A673 (cell line): Measurements from ENCODE around the gene TAS1R3. TPM values are rescaled to one million over a fixed set of nuclear protein-coding genes. Genes with fewer than 3 reads are reported as not detected.

Source experiments
- BruUV-seq: library from RNA; stranded (reverse); fragments of 400-500 nt; replicated peaks from 2 replicates; lab custom pipeline; 2021; lab: Mats Ljungman, UMichigan
- CTCF ChIA-PET: fragments of 300-600 bp; sonication (Branson Sonifier 250); formaldehyde crosslinking; loops from one replicate; lab custom pipeline; 2022; ENCODE audit warnings: antibody characterized with exemption; lab: Charles Lee
- POLR2A ChIA-PET: fragments of 300-600 bp; sonication (Branson Sonifier 250); formaldehyde crosslinking; loops from one replicate; lab custom pipeline; 2022; ENCODE audit warnings: antibody characterized with exemption; ENCODE audit not compliant: low non-redundant PET; lab: Charles Lee
- DNase-seq: peaks from one replicate; pipeline ENCODE4 v3.0.0-alpha.2; 2015; ENCODE audit warnings: low spot score
- H3K27ac ChIP-seq: fragments of 200-600 bp; sonication (generic); 2 replicates; pipeline ENCODE4 v1.5.1; 2016; ENCODE audit warnings: mixed run types, low read depth, mild to moderate bottlenecking, mixed read lengths, antibody characterized with exemption, low read length; ENCODE audit not compliant: poor library complexity, severe bottlenecking
- H3K27me3 ChIP-seq: fragments of 200-600 bp; sonication (generic); replicated peaks from 2 replicates; pipeline ENCODE4 v1.6.1; 2017; ENCODE audit warnings: mixed run types, low read depth, mild to moderate bottlenecking, mixed read lengths, antibody characterized with exemption, low read length; ENCODE audit not compliant: insufficient read depth, poor library complexity
- H3K36me3 ChIP-seq: fragments of 200-600 bp; sonication (generic); 2 replicates; pipeline ENCODE4 v1.6.1; 2016; ENCODE audit warnings: mixed run types, mild to moderate bottlenecking, mixed read lengths, antibody characterized with exemption, low read length; ENCODE audit not compliant: insufficient read depth, poor library complexity, severe bottlenecking
- H3K4me1 ChIP-seq: fragments of 200-600 bp; sonication (generic); 2 replicates; pipeline ENCODE4 v1.6.1; 2017; ENCODE audit warnings: mixed run types, mild to moderate bottlenecking, mixed read lengths, antibody characterized with exemption, low read length; ENCODE audit not compliant: insufficient read depth, poor library complexity, severe bottlenecking
- H3K4me3 ChIP-seq: fragments of 200-600 bp; sonication (generic); 2 replicates; pipeline ENCODE4 v1.5.1; 2016; ENCODE audit warnings: low read depth, mixed run types, mild to moderate bottlenecking, mixed read lengths, low read length; ENCODE audit not compliant: poor library complexity, severe bottlenecking
- H3K9me3 ChIP-seq: fragments of 200-600 bp; sonication (generic); 2 replicates; pipeline ENCODE4 v1.6.1; 2016; ENCODE audit warnings: mixed run types, low read depth, mild to moderate bottlenecking, mixed read lengths, antibody characterized with exemption, low read length; ENCODE audit not compliant: poor library complexity, severe bottlenecking
- CTCF ChIP-seq: fragments of 300-800, 200-600 bp; sonication (generic); conservative IDR thresholded peaks from 2 replicates; pipeline ENCODE4 v1.5.1; 2017; ENCODE audit warnings: low read depth, mild to moderate bottlenecking, antibody characterized with exemption, low read length, moderate library complexity, mixed read lengths
- EZH2 ChIP-seq: fragments of 200-600 bp; sonication (generic); IDR thresholded peaks from 2 replicates; pipeline ENCODE4 v1.6.1; 2017; ENCODE audit warnings: borderline replicate concordance, low read depth, mild to moderate bottlenecking, mixed read lengths, antibody characterized with exemption, low read length; ENCODE audit not compliant: poor library complexity, severe bottlenecking
- intact Hi-C: fragments of 100-400 bp; cut with micrococcal nuclease; formaldehyde crosslinking; loops from one replicate; pipeline ENCODE4 v1.10.0; 2022; ENCODE audit not compliant: unreplicated experiment
- total RNA-seq: library from RNA; stranded (reverse); gene quantifications from 2 replicates; pipeline ENCODE4 v1.2.3, GENCODE V29; 2021

The TAS1R3 gene
- total RNA-seq, 1 experiment from 2014 or later = 0.21 TPM

GRCh38 chr1:1294250-1294890 lies 36.7 kb upstream of the TAS1R3 start:
- no TSS peak for BruUV-seq
- TF ChIP-seq CTCF (no peak), EZH2 (no peak)
- peaks cover 3% of the 10 kb centered on the region for H3K36me3 ChIP-seq
- ChIA-PET CTCF (no interaction called here), POLR2A (no interaction called here)
- intact Hi-C loops = no loop called here
- no peak overlapping the region for H3K27ac ChIP-seq
- no peak overlapping the region for H3K4me3 ChIP-seq
- no peak for DNase-seq
- H3K4me1 ChIP-seq = no peaks in the 10 kb centered on the region
- H3K9me3 ChIP-seq = no peaks in the 10 kb centered on the region
- H3K27me3 ChIP-seq = no peaks in the 10 kb centered on the region

DNA sequence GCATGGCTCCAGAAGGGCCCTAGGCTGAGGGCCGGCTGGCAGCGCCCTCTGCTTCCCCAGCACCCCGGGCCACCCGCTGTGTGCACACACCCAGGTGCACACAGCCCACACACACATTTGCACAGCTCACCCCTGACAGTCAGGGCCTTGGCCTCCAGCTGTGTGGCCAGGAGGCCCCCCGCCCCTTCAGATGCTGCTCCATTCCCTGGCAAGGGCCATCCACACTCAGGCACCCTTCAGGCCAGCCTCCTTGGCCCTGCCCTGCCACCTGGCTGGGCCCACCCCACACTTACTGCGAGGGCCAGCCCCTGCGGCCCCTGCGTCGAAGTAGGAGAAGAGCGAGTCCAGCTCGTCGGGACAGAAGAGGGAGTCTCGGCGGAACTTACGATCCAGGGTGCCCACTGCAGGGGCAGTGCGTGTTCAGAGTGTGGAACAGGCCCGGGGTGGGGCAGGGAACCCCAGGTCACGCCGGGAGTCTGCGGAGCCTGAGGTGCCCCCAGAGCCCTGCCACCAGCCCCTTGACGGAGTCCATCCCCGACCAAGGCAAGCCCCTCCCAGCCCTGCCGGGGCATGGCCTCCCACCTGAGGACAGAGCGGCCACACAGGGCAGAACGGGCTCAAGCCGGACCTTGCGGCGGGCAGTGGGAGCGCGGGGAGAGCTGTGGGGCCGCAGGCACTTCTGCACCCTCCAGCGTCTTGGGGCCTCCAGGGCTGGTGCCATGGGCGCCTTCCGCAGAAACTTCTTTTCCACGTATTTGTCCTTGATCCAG lies 35.7 kb upstream of the TAS1R3 start:
- TF ChIP-seq CTCF (no peak), EZH2 (no peak)
- intact Hi-C loops = no loop called here
- H3K4me1 ChIP-seq = no peaks in the 10 kb centered on the region
- ChIA-PET POLR2A (no interaction called here), CTCF (no interaction called here)
- BruUV-seq = no TSS peak
- no peak for DNase-seq
- no peaks in the 10 kb centered on the region for H3K27me3 ChIP-seq
- peaks cover 3% of the 10 kb centered on the region for H3K36me3 ChIP-seq
- H3K4me3 ChIP-seq = no peak overlapping the region
- no peak overlapping the region for H3K27ac ChIP-seq
- H3K9me3 ChIP-seq = no peaks in the 10 kb centered on the region

- CTCF ChIA-PET = no interaction called here
- no peak for TF ChIP-seq EZH2
- TF ChIP-seq CTCF = no peak
- intact Hi-C loops = no loop called here
Observed at GRCh38 chr1:1296070-1297061, 34.7 kb upstream of the TAS1R3 start.

More at GRCh38 chr1:1296070-1297061, 34.7 kb upstream of the TAS1R3 start:
- Histone ChIP-seq H3K4me1 (no peaks in the 10 kb centered on the region), H3K9me3 (no peaks in the 10 kb centered on the region), H3K27ac (no peak overlapping the region), H3K36me3 (peaks cover 3% of the 10 kb centered on the region), H3K27me3 (no peaks in the 10 kb centered on the region), H3K4me3 (no peak overlapping the region)
- no TSS peak for BruUV-seq
- DNase-seq = no peak
- POLR2A ChIA-PET = no interaction called here
